HG02870 (cell line): Measurements from ENCODE around the gene TRIO.

ENCODE experiments used
- ATAC-seq: cut with Tn5 transposase; IDR thresholded peaks from one replicate; pipeline ENCODE4 v1.9.1; 2021; ENCODE audit warnings: mild to moderate bottlenecking, moderate library complexity; ENCODE audit not compliant: unreplicated experiment

Gene TRIO

GRCh38 chr5:14165375-14166106 is 22.4 kb downstream of the TRIO start:
- no peak for ATAC-seq

GRCh38 chr5:14166437-14166836 is 23.3 kb downstream of the TRIO start:
- no peak for ATAC-seq

GRCh38 chr5:14167211-14167845 is 24.2 kb downstream of the TRIO start:
- ATAC-seq, result peak; percentile 34

- peak; percentile 21 for ATAC-seq
Measured at GRCh38 chr5:14168144-14168792, 25.1 kb downstream of the TRIO start.

- ATAC-seq, result no peak
Measured at GRCh38 chr5:14168793-14169262, 25.7 kb downstream of the TRIO start.

GRCh38 chr5:14171046-14171445 is 27.9 kb downstream of the TRIO start:
- no peak for ATAC-seq

- ATAC-seq, result no peak
Measured at GRCh38 chr5:14171621-14172020, 28.5 kb downstream of the TRIO start.

- ATAC-seq, result peak; percentile 57
Measured at GRCh38 chr5:14172149-14172795, 29.1 kb downstream of the TRIO start.

GRCh38 chr5:14173377-14174229 is 30.5 kb downstream of the TRIO start:
- ATAC-seq, result peak; percentile 2

GRCh38 chr5:14174230-14174636 is 31.1 kb downstream of the TRIO start:
- peak; percentile 15 for ATAC-seq

GRCh38 chr5:14175381-14175780 is 32.2 kb downstream of the TRIO start:
- ATAC-seq, result no peak

GRCh38 chr5:14176888-14177287 is 33.7 kb downstream of the TRIO start:
- no peak for ATAC-seq

- ATAC-seq, result no peak
Measured at GRCh38 chr5:14177634-14178033, 34.5 kb downstream of the TRIO start.

- no peak for ATAC-seq
Measured at GRCh38 chr5:14178091-14178490, 34.9 kb downstream of the TRIO start.

GRCh38 chr5:14178671-14179211 is 35.6 kb downstream of the TRIO start:
- ATAC-seq, result no peak

GRCh38 chr5:14179446-14179845 is 36.3 kb downstream of the TRIO start:
- ATAC-seq, result no peak

GRCh38 chr5:14180437-14180836 is 37.3 kb downstream of the TRIO start:
- ATAC-seq, result no peak

GRCh38 chr5:14181299-14181968 is 38.3 kb downstream of the TRIO start:
- ATAC-seq, result no peak

GRCh38 chr5:14182761-14183160 is 39.6 kb downstream of the TRIO start:
- no peak for ATAC-seq
